ENCODE data around the gene ITPR2.

DNA sequence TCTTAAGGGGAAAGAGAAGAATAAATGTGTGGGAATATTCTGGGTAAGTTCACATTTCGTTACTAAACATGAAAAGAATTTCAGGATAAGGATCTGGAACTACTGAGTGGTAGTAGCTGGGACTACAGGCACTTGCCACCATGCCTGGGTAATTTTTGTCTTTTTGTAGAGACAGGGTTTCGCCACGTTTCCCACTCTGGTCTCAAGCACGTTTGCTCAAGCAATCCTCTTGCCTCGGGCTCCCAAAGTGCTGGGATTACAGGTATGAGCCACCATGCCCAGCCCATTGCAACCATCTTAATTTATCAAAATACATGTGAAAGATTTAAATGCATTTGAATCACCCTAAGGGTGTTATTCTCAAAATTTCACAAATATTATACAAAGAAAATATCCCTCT lies 26.4 kb downstream of the ITPR2 start:
- TF ChIP-seq POLR2A (IDR thresholded peaks at IDR 0.05): no peak
- TF ChIP-seq, protein P1, sequence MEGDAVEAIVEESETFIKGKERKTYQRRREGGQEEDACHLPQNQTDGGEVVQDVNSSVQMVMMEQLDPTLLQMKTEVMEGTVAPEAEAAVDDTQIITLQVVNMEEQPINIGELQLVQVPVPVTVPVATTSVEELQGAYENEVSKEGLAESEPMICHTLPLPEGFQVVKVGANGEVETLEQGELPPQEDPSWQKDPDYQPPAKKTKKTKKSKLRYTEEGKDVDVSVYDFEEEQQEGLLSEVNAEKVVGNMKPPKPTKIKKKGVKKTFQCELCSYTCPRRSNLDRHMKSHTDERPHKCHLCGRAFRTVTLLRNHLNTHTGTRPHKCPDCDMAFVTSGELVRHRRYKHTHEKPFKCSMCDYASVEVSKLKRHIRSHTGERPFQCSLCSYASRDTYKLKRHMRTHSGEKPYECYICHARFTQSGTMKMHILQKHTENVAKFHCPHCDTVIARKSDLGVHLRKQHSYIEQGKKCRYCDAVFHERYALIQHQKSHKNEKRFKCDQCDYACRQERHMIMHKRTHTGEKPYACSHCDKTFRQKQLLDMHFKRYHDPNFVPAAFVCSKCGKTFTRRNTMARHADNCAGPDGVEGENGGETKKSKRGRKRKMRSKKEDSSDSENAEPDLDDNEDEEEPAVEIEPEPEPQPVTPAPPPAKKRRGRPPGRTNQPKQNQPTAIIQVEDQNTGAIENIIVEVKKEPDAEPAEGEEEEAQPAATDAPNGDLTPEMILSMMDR (IDR thresholded peaks at IDR 0.05): no peak
